HFF-Myc (cell line): ENCODE data around the gene IQCH.
"Not testable (repeated sequence)": the region's sequence is repeated elsewhere in the genome, so short reads cannot be mapped to it uniquely, and the experiment has no call there.

Source experiments
- DNase-seq: peaks from one replicate; pipeline ENCODE4 v3.0.0-alpha.2; 2011; ENCODE audit warnings: low read depth; ENCODE audit errors: extremely low read depth
- H3K4me3 ChIP-seq: replicated peaks from 2 replicates; pipeline ENCODE4 v1.5.1; 2011; ENCODE audit warnings: low read depth, mild to moderate bottlenecking, control low read depth, low read length
- CTCF ChIP-seq: IDR thresholded peaks from 2 replicates; pipeline ENCODE4 v1.5.1; 2012; ENCODE audit warnings: mild to moderate bottlenecking, low read depth, low read length, control low read depth; ENCODE audit errors: missing control alignments

The IQCH gene

GRCh38 chr15:67343206-67343605 lies 88.6 kb downstream of the IQCH start:
- DNase-seq = no peak
- no peak for TF ChIP-seq CTCF
- H3K4me3 ChIP-seq = no peak overlapping the region

GRCh38 chr15:67349634-67350033 lies 95.0 kb downstream of the IQCH start:
- TF ChIP-seq CTCF = no peak
- DNase-seq = no peak
- no peak overlapping the region for H3K4me3 ChIP-seq

- no peak overlapping the region for H3K4me3 ChIP-seq
- no peak for TF ChIP-seq CTCF
- no peak for DNase-seq
These were observed 95.5 kb downstream of the IQCH start for GRCh38 chr15:67350042-67350441.

GRCh38 chr15:67358391-67358790 lies 103.8 kb downstream of the IQCH start:
- no peak for DNase-seq
- TF ChIP-seq CTCF = no peak
- H3K4me3 ChIP-seq = no peak overlapping the region

GRCh38 chr15:67358812-67359211 lies 104.2 kb downstream of the IQCH start:
- no peak for TF ChIP-seq CTCF
- DNase-seq = no peak
- H3K4me3 ChIP-seq = no peak overlapping the region

- no peak for TF ChIP-seq CTCF
- no peak for DNase-seq
- no peak overlapping the region for H3K4me3 ChIP-seq
These were observed 105.0 kb downstream of the IQCH start for GRCh38 chr15:67359431-67360079.

- no peak for TF ChIP-seq CTCF
- no peak for DNase-seq
These were observed 106.5 kb downstream of the IQCH start for GRCh38 chr15:67361100-67361499.

GRCh38 chr15:67363712-67364111 lies 109.1 kb downstream of the IQCH start:
- H3K4me3 ChIP-seq, DNase-seq: not testable (repeated sequence)

More at GRCh38 chr15:67361100-67361499, 106.5 kb downstream of the IQCH start:
- no peak overlapping the region for H3K4me3 ChIP-seq
